SJSA1 (cell line): Measurements from ENCODE around the gene SDK1. TPM values are rescaled to one million over a fixed set of nuclear protein-coding genes. Genes with fewer than 3 reads are reported as not detected.

Source experiments
- DNase-seq, 2 experiments: peaks; one replicate each; pipeline ENCODE4 v3.0.0-alpha.2; 2015 to 2020; ENCODE audit warnings: low spot score in 2 of 2, low read depth in 1 of 2
- H3K27ac ChIP-seq: fragments of 250-450 bp; sonication (Bioruptor Pico); 2 replicates; pipeline ENCODE4 v1.5.1; 2020; ENCODE audit warnings: mild to moderate bottlenecking, moderate library complexity
- H3K27me3 ChIP-seq: fragments of 250-450 bp; sonication (Bioruptor Pico); replicated peaks from 2 replicates; pipeline ENCODE4 v1.5.1; 2020; ENCODE audit warnings: mild to moderate bottlenecking, moderate library complexity
- H3K36me3 ChIP-seq: fragments of 250-450 bp; sonication (Bioruptor Pico); 2 replicates; pipeline ENCODE4 v1.5.1; 2020; ENCODE audit warnings: mild to moderate bottlenecking
- H3K4me1 ChIP-seq: fragments of 250-450 bp; sonication (Bioruptor Pico); replicated peaks from 2 replicates; pipeline ENCODE4 v1.6.1; 2021; ENCODE audit warnings: mild to moderate bottlenecking
- H3K4me3 ChIP-seq: fragments of 250-450 bp; sonication (Bioruptor Pico); 2 replicates; pipeline ENCODE4 v1.5.1; 2020; ENCODE audit warnings: mild to moderate bottlenecking
- H3K9me3 ChIP-seq: fragments of 250-450 bp; sonication (Bioruptor Pico); replicated peaks from 2 replicates; pipeline ENCODE4 v1.5.1; 2020; ENCODE audit warnings: mild to moderate bottlenecking
- total RNA-seq: library from RNA; depleted of rRNA; stranded (reverse); fragments of >200 nt; shearing (Covaris generic); gene quantifications from 2 replicates; pipeline ENCODE4 v1.2.3, GENCODE V29; 2014

Gene SDK1
- total RNA-seq, 1 experiment from 2014 or later = 8.7 TPM

DNA sequence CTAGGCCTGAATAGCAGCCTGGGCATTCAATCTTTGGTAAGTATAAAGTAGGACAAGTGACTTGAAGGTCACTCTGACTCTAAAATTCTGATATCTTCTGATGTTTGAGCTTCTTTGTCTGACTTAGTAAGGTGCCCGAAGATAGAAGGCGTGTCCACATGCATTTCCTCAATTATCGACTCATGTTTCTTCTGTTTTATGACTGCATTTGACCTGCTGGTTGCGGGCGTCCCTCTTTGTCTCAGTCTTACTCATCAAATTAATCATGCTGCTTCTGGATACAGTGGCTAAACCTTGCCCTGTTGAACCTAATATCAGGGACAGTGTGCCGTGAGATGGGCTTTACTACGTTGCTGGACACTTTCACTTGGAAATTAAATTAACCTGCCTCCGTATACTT lies 534.1 kb downstream of the SDK1 start:
- Histone ChIP-seq H3K36me3 (no peaks in the 10 kb centered on the region), H3K27ac (no peak overlapping the region), H3K27me3 (no peaks in the 10 kb centered on the region), H3K4me1 (peaks cover 8% of the 10 kb centered on the region), H3K9me3 (no peaks in the 10 kb centered on the region), H3K4me3 (no peak overlapping the region)
- peak in 1 of 2 experiments; percentile 18 for DNase-seq

DNA sequence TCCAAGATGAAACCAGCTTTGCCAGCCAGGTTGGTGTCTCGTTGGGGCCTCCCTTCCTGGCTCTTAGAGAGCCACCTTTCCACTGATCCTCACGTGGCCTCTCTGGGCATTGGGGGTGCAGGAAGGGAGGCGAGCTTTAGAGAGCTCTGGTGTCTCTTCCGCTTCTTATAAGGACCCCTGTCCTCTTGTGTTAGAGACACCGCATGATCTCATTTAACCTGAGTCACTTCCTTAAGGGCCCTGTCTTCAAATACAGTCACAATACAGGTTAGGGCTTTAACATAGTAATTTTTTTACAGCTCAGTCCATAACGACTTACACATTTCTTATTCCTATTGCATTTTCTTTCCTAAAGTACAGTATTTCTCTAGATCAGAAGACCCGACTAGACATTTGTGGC lies 535.8 kb downstream of the SDK1 start:
- H3K27me3 ChIP-seq = no peaks in the 10 kb centered on the region
- H3K9me3 ChIP-seq = no peaks in the 10 kb centered on the region
- DNase-seq = no peak
- H3K27ac ChIP-seq = no peak overlapping the region
- peaks cover 8% of the 10 kb centered on the region for H3K4me1 ChIP-seq
- H3K36me3 ChIP-seq = no peaks in the 10 kb centered on the region
- no peak overlapping the region for H3K4me3 ChIP-seq

DNA sequence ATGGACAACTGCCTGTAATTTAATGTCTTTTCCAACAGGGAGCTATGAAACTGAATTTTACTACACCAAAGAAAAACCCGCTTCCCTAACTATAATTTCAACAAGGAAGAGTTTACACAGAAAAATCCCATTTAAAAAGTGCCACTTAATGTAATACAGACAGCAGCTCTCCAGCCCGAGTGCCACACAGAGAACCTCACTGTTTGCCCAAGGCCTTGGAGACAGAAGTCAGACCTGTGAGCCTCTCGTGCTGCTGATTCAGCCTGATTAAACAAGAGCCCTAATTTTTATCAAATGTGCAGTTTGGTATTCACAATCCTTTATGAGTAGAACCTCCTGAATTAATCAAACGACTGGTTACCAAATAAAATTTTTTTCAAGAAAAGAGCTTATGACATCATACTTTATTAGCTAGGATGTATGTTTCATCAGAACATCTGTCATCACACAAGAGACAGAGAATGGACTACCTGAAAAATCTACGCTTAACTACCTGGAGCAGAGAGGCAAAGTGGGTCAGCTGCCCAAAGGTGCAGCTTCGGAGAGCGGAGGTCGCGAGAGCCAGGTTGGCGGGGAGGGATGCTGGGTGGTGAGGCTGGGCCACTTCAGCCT lies 543.6 kb downstream of the SDK1 start:
- Histone ChIP-seq H3K9me3 (no peaks in the 10 kb centered on the region), H3K4me3 (no peak overlapping the region), H3K36me3 (no peaks in the 10 kb centered on the region), H3K27me3 (no peaks in the 10 kb centered on the region), H3K4me1 (no peaks in the 10 kb centered on the region), H3K27ac (no peak overlapping the region)
- no peak for DNase-seq

DNA sequence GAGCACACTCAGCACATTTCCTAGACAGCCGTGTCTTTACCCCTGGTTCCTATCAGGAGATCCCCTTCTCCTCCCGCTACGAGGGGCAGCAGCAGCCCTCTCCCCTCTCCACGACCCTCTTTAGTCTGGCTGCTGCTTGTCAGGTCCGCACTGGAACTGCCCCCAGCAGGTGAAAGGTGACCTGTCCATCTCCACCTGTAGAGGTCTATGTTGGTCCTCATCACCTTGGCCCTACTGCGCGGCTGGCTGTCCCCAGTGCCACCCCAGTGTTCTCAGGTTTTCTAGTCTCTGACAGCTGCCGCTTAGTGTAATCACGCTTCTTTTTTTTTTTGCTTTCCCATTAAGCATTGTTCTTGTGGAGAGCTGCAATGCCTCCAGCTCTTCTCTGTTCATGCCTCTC lies 545.7 kb downstream of the SDK1 start:
- no peak for DNase-seq
- Histone ChIP-seq H3K4me3 (no peak overlapping the region), H3K4me1 (no peaks in the 10 kb centered on the region), H3K9me3 (no peaks in the 10 kb centered on the region), H3K27me3 (no peaks in the 10 kb centered on the region), H3K36me3 (no peaks in the 10 kb centered on the region), H3K27ac (no peak overlapping the region)

DNA sequence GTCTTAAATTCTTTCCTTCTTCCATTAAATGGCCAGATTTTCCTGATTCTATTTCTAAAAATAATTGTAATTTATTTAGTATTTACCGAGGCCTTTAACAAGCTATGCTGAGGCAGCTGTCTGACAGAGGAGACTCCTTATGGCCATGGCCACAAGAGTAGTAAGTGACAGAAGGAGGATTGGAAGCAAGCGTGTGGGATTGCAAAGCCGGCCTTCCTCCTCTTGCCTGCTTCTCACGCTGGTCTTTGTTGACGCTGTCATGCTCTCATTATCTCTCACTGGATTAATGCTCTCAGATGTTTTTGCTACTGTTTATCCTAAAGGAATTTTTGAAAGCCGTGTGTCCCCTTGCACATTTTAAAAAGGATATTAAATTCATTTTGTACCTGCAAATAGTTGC lies 546.3 kb downstream of the SDK1 start:
- DNase-seq = no peak
- H3K9me3 ChIP-seq = no peaks in the 10 kb centered on the region

DNA sequence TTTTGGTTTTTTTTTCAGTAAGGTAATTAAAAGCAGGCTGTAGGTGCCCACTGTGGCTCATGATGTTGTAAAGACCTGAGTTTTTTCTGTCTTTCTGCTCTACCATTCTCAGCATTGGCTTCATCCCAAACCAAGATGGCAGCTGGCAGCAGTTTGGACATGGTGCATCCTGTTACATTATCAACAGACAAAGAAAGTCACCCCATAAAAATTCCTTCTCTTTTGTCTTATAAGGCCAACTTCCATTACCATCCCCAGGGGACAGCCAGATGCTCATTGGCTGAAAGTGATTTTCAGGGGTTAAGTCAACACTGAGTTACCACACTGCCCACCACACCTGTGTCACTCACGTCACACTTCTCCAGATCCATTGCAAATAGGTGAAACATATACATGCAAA lies 558.4 kb downstream of the SDK1 start:
- H3K27me3 ChIP-seq = no peaks in the 10 kb centered on the region
- DNase-seq = no peak
- no peak overlapping the region for H3K4me3 ChIP-seq
- H3K9me3 ChIP-seq = no peaks in the 10 kb centered on the region
- no peaks in the 10 kb centered on the region for H3K4me1 ChIP-seq
- no peak overlapping the region for H3K27ac ChIP-seq
- no peaks in the 10 kb centered on the region for H3K36me3 ChIP-seq

More for the DNA sequence above, 546.3 kb downstream of the SDK1 start:
- H3K27me3 ChIP-seq = no peaks in the 10 kb centered on the region
- no peak overlapping the region for H3K27ac ChIP-seq
- no peaks in the 10 kb centered on the region for H3K4me1 ChIP-seq
- H3K36me3 ChIP-seq = no peaks in the 10 kb centered on the region
- H3K4me3 ChIP-seq = no peak overlapping the region

DNA sequence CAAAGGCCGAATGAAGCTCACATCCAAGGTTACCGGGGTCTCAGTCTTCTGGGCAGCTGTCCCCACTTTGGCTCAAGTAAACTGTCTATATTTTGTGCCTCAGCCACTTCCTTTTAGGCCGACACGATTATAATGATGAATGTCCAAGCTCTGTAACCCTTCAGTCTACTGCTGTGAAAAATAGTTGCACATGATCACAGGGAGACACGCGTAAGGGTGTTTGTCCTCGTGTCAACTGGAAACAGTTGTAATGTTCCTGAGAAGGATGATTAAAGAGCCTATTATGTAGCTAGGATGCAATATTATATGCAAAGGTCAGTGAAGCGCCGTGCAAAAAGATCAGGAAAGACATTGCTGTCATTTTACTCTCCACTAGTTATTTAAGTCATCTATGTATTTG lies 559.9 kb downstream of the SDK1 start:
- no peak overlapping the region for H3K27ac ChIP-seq
- DNase-seq = no peak
- no peaks in the 10 kb centered on the region for H3K27me3 ChIP-seq
- H3K4me1 ChIP-seq = no peaks in the 10 kb centered on the region
- H3K9me3 ChIP-seq = no peaks in the 10 kb centered on the region
- H3K4me3 ChIP-seq = no peak overlapping the region
- H3K36me3 ChIP-seq = no peaks in the 10 kb centered on the region

DNA sequence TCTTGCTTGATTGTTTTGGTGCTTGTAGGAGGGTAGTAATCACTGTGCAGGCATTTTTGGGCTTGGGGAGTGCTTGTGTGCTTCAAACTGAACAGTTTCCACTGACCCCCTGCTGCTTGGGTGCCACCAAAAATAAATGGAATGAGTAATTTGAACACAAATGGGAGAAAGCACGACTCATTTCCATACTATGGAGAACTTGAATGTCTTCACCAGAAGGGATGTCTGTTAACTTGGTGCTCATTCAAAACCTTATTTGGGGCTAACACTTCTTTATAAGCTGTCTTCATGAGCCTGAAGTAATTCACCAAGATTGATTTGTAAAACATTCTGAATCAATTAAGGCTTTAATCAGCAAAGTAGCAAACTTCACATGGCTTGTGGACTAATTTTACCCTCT lies 560.3 kb downstream of the SDK1 start:
- no peak for DNase-seq
- Histone ChIP-seq H3K27ac (no peak overlapping the region), H3K4me1 (no peaks in the 10 kb centered on the region), H3K4me3 (no peak overlapping the region), H3K27me3 (no peaks in the 10 kb centered on the region), H3K36me3 (no peaks in the 10 kb centered on the region), H3K9me3 (no peaks in the 10 kb centered on the region)

DNA sequence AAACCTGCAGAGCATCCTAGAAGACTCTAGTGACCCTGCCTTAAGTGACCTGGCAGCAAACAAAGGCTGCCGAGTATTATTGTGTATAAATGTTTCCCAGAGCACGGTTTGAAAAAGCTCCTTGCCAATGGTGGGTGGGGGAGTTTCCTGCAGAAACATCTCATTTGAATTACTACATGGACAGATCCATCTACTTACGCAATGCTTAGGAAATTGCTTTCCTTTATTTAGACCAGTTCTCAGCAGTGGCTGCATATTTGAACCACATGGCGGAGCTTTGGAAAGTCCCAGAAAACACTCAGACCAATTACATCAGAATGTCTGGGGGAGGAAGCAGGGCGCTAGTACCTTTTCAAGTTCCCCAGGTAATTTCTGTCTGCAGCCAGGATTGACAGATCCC lies 560.9 kb downstream of the SDK1 start:
- no peak overlapping the region for H3K27ac ChIP-seq
- H3K4me1 ChIP-seq = no peaks in the 10 kb centered on the region
- H3K27me3 ChIP-seq = no peaks in the 10 kb centered on the region
- no peaks in the 10 kb centered on the region for H3K36me3 ChIP-seq
- H3K9me3 ChIP-seq = no peaks in the 10 kb centered on the region
- peak in 1 of 2 experiments; percentile 9 for DNase-seq
- no peak overlapping the region for H3K4me3 ChIP-seq

DNA sequence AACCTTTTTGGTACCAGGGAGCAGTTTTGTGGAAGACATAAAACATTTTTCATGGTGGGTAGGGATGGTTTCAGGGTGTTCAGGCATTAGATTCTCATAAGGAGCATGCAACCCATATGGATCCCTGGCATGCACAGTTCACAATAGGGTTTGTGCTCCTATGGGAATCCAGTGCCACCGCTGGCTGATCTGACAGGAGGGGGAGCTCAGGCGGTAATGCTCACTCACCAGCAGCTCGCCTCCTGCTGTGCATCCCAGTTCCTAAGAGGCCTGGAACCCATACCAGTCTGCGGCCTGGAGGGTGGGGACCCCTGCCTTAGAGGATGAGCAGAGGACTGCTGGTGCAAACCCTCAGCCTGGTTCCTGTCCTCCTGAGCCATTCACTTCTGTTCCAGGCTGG lies 561.7 kb downstream of the SDK1 start:
- no peaks in the 10 kb centered on the region for H3K4me1 ChIP-seq
- H3K27me3 ChIP-seq = no peaks in the 10 kb centered on the region
- no peaks in the 10 kb centered on the region for H3K9me3 ChIP-seq
- H3K36me3 ChIP-seq = no peaks in the 10 kb centered on the region
- no peak overlapping the region for H3K4me3 ChIP-seq
- no peak for DNase-seq
- H3K27ac ChIP-seq = no peak overlapping the region

DNA sequence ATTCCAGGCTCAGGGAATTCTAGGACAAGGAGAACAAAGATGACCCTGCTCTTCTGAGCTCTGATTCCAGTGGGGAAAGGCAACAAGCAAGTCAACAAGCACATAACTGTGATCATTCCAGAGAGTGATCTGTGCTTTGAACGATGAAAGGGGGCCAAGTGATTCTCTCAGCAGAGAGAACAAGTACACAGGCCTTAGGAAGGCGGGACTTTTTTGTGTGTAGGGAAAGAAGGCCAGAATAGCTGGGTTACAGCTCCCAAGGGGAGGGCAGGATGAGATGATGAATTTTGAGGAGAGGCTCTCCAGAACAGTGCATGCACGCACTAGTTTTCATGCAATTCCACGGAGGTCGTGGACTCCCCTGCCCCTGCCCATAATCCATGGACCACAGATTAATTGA lies 565.2 kb downstream of the SDK1 start:
- Histone ChIP-seq H3K36me3 (no peaks in the 10 kb centered on the region), H3K27ac (no peak overlapping the region), H3K27me3 (no peaks in the 10 kb centered on the region), H3K9me3 (no peaks in the 10 kb centered on the region), H3K4me1 (no peaks in the 10 kb centered on the region), H3K4me3 (no peak overlapping the region)
- DNase-seq = no peak

DNA sequence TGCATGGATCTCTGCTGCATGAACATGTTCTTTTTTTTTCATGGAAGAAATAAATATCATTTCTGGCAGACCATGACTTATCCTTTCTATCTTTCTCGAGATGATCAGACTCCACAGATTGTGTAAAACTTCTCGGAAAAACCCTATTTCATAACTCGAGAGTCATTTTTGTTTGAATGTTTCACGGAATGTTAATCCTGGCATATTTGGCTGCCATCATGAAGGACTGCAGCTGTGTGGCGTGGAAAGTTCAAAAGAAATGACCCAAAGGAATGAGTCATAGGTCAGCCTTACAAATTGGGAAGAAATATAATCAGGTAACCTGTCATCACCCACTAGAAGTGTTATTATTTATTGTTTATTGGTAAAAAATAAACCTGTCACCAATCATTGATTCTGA lies 566.8 kb downstream of the SDK1 start:
- Histone ChIP-seq H3K36me3 (no peaks in the 10 kb centered on the region), H3K9me3 (no peaks in the 10 kb centered on the region), H3K27me3 (no peaks in the 10 kb centered on the region), H3K27ac (no peak overlapping the region), H3K4me3 (no peak overlapping the region), H3K4me1 (no peaks in the 10 kb centered on the region)
- DNase-seq = no peak

DNA sequence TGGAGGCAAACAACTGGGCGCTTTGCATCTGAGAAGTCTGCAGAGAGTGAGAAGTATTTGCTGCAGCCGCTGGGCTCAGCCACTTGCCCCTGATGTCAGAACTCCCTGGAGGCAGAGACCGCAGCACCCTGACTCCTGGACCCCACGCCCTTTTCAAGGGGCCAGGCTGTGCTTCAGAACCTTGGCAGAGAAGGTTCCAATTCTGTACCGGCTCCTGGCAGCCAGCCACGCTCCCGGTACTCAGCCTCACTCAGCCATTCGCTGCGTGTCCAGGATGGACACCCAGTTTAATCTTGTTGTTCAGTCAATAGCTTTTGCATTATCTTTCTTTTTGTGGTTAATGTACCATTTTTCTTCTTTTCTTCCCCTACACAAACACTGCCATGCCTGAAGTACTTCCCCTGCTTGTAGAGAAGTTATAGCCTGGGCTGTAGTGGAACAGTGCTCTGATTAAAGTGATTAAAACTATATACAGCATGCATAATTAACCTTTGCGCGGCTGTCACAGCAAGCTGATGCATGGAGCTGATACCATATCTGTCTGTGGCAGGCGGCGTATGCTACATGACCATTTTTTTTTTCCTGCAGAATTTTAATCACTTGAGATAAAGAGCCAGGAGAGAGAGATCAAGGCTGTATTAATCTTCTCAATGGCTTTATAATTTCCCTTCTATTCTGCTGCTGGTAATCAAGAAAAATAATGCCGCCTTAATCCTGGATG lies 578.5 kb downstream of the SDK1 start:
- no peak for DNase-seq
- no peak overlapping the region for H3K27ac ChIP-seq

DNA sequence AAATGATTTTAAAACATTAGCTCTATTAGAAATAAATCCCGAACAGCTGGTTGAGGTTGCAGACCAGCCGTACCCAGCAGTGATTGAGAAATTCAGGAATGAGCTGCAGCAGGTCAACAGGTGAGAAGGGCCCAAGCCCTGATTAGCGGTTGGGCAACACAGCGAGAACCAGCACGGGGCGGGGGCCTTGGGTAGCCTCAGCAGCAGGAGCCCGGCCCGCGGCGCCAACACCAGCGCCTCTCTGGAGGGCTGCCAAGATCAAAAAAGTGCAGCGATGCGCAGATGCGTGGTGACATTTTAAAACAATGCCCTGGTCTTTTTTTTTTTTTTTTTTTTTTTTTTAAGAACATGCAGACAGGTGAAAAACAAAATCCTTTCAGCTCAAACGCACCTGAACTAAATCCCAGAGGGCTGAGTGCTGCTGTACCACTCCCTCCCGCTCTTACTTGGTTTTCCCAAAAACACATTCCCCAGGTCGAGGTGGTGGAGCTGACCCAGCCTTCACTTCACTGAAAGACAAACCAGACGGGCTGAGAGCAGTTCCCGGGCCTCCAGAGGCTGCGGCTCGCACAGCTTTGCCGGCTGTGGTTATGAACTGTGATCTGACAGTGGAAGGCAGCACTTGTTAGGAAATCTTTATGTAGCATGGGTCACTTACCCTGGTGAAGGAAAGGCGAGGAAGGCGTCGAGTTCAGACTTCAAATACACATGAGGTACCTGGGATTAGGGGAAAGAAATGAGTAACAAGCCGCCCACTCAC lies 579.4 kb downstream of the SDK1 start:
- H3K36me3 ChIP-seq = no peaks in the 10 kb centered on the region
- no peak overlapping the region for H3K4me3 ChIP-seq
- no peak for DNase-seq
- H3K27me3 ChIP-seq = no peaks in the 10 kb centered on the region
- H3K27ac ChIP-seq = no peak overlapping the region
- no peaks in the 10 kb centered on the region for H3K4me1 ChIP-seq
- no peaks in the 10 kb centered on the region; the same call in 1 of the 2 replicates for H3K9me3 ChIP-seq

More for the DNA sequence above, 578.5 kb downstream of the SDK1 start:
- Histone ChIP-seq H3K9me3 (no peaks in the 10 kb centered on the region; the same call in 1 of the 2 replicates), H3K4me1 (no peaks in the 10 kb centered on the region), H3K27me3 (no peaks in the 10 kb centered on the region), H3K36me3 (no peaks in the 10 kb centered on the region), H3K4me3 (no peak overlapping the region)
